Measurements from ENCODE around the gene FAM98B.

Gene FAM98B

GRCh38 chr15:38514601-38515000 lies 60.7 kb downstream of the FAM98B start:
- no peak overlapping the region for H3K4me3 ChIP-seq (replicated peaks; ENCODE audit: low read depth, low read length)
- no peak for DNase-seq (ENCODE audit: extremely low read depth, low read depth)
- no peak for TF ChIP-seq CTCF (IDR thresholded peaks at IDR 0.05; ENCODE audit: low read depth, low read length, missing control alignments)

GRCh38 chr15:38516626-38517025 lies 62.7 kb downstream of the FAM98B start:
- no peak for TF ChIP-seq CTCF (IDR thresholded peaks at IDR 0.05; ENCODE audit: low read depth, low read length, missing control alignments)
- H3K4me3 ChIP-seq (replicated peaks; ENCODE audit: low read depth, low read length): no peak overlapping the region
- DNase-seq (ENCODE audit: extremely low read depth, low read depth): no peak

GRCh38 chr15:38517312-38517975 lies 63.5 kb downstream of the FAM98B start:
- no peak for TF ChIP-seq CTCF (IDR thresholded peaks at IDR 0.05; ENCODE audit: low read depth, low read length, missing control alignments)
- no peak for DNase-seq (ENCODE audit: extremely low read depth, low read depth)
- H3K4me3 ChIP-seq (replicated peaks; ENCODE audit: low read depth, low read length): no peak overlapping the region

- H3K4me3 ChIP-seq (replicated peaks; ENCODE audit: low read depth, low read length): no peak overlapping the region
- DNase-seq (ENCODE audit: extremely low read depth, low read depth): no peak
- no peak for TF ChIP-seq CTCF (IDR thresholded peaks at IDR 0.05; ENCODE audit: low read depth, low read length, missing control alignments)
Measured at GRCh38 chr15:38518084-38518483, 64.2 kb downstream of the FAM98B start.

GRCh38 chr15:38520035-38520434 lies 66.1 kb downstream of the FAM98B start:
- no peak for DNase-seq (ENCODE audit: extremely low read depth, low read depth)
- TF ChIP-seq CTCF (IDR thresholded peaks at IDR 0.05; ENCODE audit: low read depth, low read length, missing control alignments): no peak
- no peak overlapping the region for H3K4me3 ChIP-seq (replicated peaks; ENCODE audit: low read depth, low read length)

GRCh38 chr15:38521316-38521715 lies 67.4 kb downstream of the FAM98B start:
- DNase-seq (ENCODE audit: extremely low read depth, low read depth): no peak
- TF ChIP-seq CTCF (IDR thresholded peaks at IDR 0.05; ENCODE audit: low read depth, low read length, missing control alignments): no peak
- no peak overlapping the region for H3K4me3 ChIP-seq (replicated peaks; ENCODE audit: low read depth, low read length)

GRCh38 chr15:38522922-38523321 lies 69.0 kb downstream of the FAM98B start:
- no peak for TF ChIP-seq CTCF (IDR thresholded peaks at IDR 0.05; ENCODE audit: low read depth, low read length, missing control alignments)
- no peak for DNase-seq (ENCODE audit: extremely low read depth, low read depth)
- no peak overlapping the region for H3K4me3 ChIP-seq (replicated peaks; ENCODE audit: low read depth, low read length)
